ENCODE measurements around the gene GNAQ. TPM values are rescaled to one million over a fixed set of nuclear protein-coding genes. Genes with fewer than 3 reads are reported as not detected.

GNAQ gene
- total RNA-seq, 1 experiment from 2014 or later: 48.6 TPM

GRCh38 chr9:77756449-77756848 lies 275.2 kb downstream of the GNAQ start:
- Histone ChIP-seq H3K23ac (ENCODE audit: insufficient read length, low read depth, low read length) (no peak overlapping the region), H3K56ac (ENCODE audit: insufficient read length, low read depth, low read length) (no peak overlapping the region), H3K4me1 (ENCODE audit: insufficient read depth, low read length) (no peaks in the 10 kb centered on the region), H3K4me2 (ENCODE audit: insufficient read depth, insufficient read length, low read length) (no peak overlapping the region), H3K27me3 (ENCODE audit: insufficient read depth, low read length) (no peaks in the 10 kb centered on the region), H3K14ac (ENCODE audit: insufficient read depth, low read length) (no peak overlapping the region), H4K5ac (ENCODE audit: insufficient read length, low read depth, low read length) (no peak overlapping the region), H3K9ac (ENCODE audit: extremely low read depth, insufficient read length, low read length) (no peak overlapping the region), H2BK120ac (ENCODE audit: low read depth, low read length, poor library complexity, severe bottlenecking) (no peak overlapping the region), H2BK12ac (ENCODE audit: insufficient read length, low read depth, low read length) (no peak overlapping the region), H3T11ph (ENCODE audit: low read length) (no peak overlapping the region), H3K79me2 (ENCODE audit: insufficient read depth, low read length) (no peaks in the 10 kb centered on the region), H3K4ac (ENCODE audit: low read depth, low read length) (no peak overlapping the region), H2BK15ac (ENCODE audit: low read depth, low read length) (no peak overlapping the region), H2BK5ac (ENCODE audit: insufficient read length, low read length) (no peak overlapping the region), H4K8ac (replicated peaks; ENCODE audit: insufficient read length, low read depth, low read length) (no peak overlapping the region), H4K20me1 (ENCODE audit: control insufficient read depth, insufficient read depth, insufficient read length) (no peaks in the 10 kb centered on the region), H2AK5ac (ENCODE audit: insufficient read length, low read length) (no peak overlapping the region), H3K23me2 (ENCODE audit: insufficient read length, low read depth, low read length, poor library complexity, severe bottlenecking) (no peaks in the 10 kb centered on the region), H3K27ac (ENCODE audit: insufficient read length, low read depth, low read length) (no peak overlapping the region), H4K91ac (ENCODE audit: insufficient read length, low read depth, low read length) (no peak overlapping the region), H3K9me3 (ENCODE audit: control insufficient read depth, low read depth, low read length) (no peaks in the 10 kb centered on the region), H3K18ac (ENCODE audit: insufficient read length, low read depth, low read length) (no peak overlapping the region), H2BK20ac (ENCODE audit: low read depth, low read length, poor library complexity, severe bottlenecking) (no peak overlapping the region), H3K79me1 (ENCODE audit: insufficient read depth, low read depth, low read length, poor library complexity, severe bottlenecking) (no peaks in the 10 kb centered on the region), H2AFZ (ENCODE audit: low read length) (no peak overlapping the region)
- Mint-ChIP-seq H3K9me3 (peaks cover 11 to 12% of the 10 kb centered on the region in 2 experiments; a peak in 4 of 5 replicates), H3K27ac (no peak overlapping the region), H3K27me3 (ENCODE audit: low read depth) (no peaks in the 10 kb centered on the region), H3K36me3 (ENCODE audit: insufficient read depth in 1 of 3, low read depth in 3 of 3) (peaks cover 14 to 28% (median 24%) of the 10 kb centered on the region in 3 experiments), H3K4me3 (no peak overlapping the region), H3K4me1 (peaks cover 4 to 6% of the 10 kb centered on the region in 2 experiments)
- TF ChIP-seq, protein P1, sequence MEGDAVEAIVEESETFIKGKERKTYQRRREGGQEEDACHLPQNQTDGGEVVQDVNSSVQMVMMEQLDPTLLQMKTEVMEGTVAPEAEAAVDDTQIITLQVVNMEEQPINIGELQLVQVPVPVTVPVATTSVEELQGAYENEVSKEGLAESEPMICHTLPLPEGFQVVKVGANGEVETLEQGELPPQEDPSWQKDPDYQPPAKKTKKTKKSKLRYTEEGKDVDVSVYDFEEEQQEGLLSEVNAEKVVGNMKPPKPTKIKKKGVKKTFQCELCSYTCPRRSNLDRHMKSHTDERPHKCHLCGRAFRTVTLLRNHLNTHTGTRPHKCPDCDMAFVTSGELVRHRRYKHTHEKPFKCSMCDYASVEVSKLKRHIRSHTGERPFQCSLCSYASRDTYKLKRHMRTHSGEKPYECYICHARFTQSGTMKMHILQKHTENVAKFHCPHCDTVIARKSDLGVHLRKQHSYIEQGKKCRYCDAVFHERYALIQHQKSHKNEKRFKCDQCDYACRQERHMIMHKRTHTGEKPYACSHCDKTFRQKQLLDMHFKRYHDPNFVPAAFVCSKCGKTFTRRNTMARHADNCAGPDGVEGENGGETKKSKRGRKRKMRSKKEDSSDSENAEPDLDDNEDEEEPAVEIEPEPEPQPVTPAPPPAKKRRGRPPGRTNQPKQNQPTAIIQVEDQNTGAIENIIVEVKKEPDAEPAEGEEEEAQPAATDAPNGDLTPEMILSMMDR (conservative IDR thresholded peaks at IDR 0.05): peak; percentile 26; the same call in 2 of the 3 replicates
- WGBS (ENCODE audit: extremely low coverage, insufficient read length, low lambda C conversion rate): no CpG with 5 or more reads among the region's 1 CpG
- no peak for DNase-seq
